Epidermal melanocyte (primary cell): Measurements from ENCODE around the gene DNASE2.
"Not testable (repeated sequence)": the region's sequence is repeated elsewhere in the genome, so short reads cannot be mapped to it uniquely, and the experiment has no call there.

Experiments used
- DNase-seq: peaks from one replicate; pipeline ENCODE4 v3.0.0; 2011; ENCODE audit warnings: low spot score; ENCODE audit not compliant: insufficient read length

The DNASE2 gene

GRCh38 chr19:12881172-12881808, at the start of gene DNASE2:
Gene DNASE2, minus strand, starts transcription at chr19:12881449. Its CDS starts 74 bp downstream, at chr19:12881375.
- DNase-seq, result peak; percentile 99

- DNase-seq, result no peak
These were observed 48.9 kb upstream of the DNASE2 start for GRCh38 chr19:12930002-12930645.

- no peak for DNase-seq
These were observed 43.5 kb upstream of the DNASE2 start for GRCh38 chr19:12924621-12925310.

GRCh38 chr19:12922959-12923358, 41.7 kb upstream of the DNASE2 start:
- DNase-seq, result no peak

GRCh38 chr19:12921047-12921446, 39.8 kb upstream of the DNASE2 start:
- no peak for DNase-seq

GRCh38 chr19:12918253-12918652, 37.0 kb upstream of the DNASE2 start:
- no peak for DNase-seq

GRCh38 chr19:12915860-12916259, 34.6 kb upstream of the DNASE2 start:
- not testable (repeated sequence) for DNase-seq

- DNase-seq, result no peak
These were observed 32.8 kb upstream of the DNASE2 start for GRCh38 chr19:12913851-12914690.

GRCh38 chr19:12913011-12913561, 31.8 kb upstream of the DNASE2 start:
- DNase-seq, result no peak

- DNase-seq, result no peak
These were observed 31.3 kb upstream of the DNASE2 start for GRCh38 chr19:12912571-12912970.

GRCh38 chr19:12907166-12907565, 25.9 kb upstream of the DNASE2 start:
- no peak for DNase-seq

GRCh38 chr19:12899891-12900518, 18.8 kb upstream of the DNASE2 start:
- DNase-seq, result no peak

GRCh38 chr19:12896460-12896859, 15.2 kb upstream of the DNASE2 start:
- no peak for DNase-seq

- no peak for DNase-seq
These were observed 12.3 kb upstream of the DNASE2 start for GRCh38 chr19:12893582-12893981.

- no peak for DNase-seq
These were observed 10.3 kb upstream of the DNASE2 start for GRCh38 chr19:12891553-12892021.

GRCh38 chr19:12890787-12891552, 9.7 kb upstream of the DNASE2 start, which contains the start of gene GCDH:
Gene GCDH, plus strand, starts transcription at chr19:12891160. Its CDS starts 145 bp downstream, at chr19:12891305.
- peak; percentile 100 for DNase-seq

GRCh38 chr19:12890299-12890786, 9.1 kb upstream of the DNASE2 start:
- not testable (repeated sequence) for DNase-seq

GRCh38 chr19:12888006-12888603, 6.9 kb upstream of the DNASE2 start:
- no peak for DNase-seq
